IMR-90 (cell line): ENCODE measurements around the gene UBR4. TPM values are rescaled to one million over a fixed set of nuclear protein-coding genes. Genes with fewer than 3 reads are reported as not detected.

Experiments used
- ATAC-seq: fragments of 200-7000 bp; cut with Tn5 transposase; 2 replicates; pipeline ENCODE4 v1.9.1; 2020; ENCODE audit warnings: low read depth, mild to moderate bottlenecking, moderate library complexity
- BruUV-seq: library from RNA; stranded (reverse); fragments of 400-500 nt; replicated peaks from 2 replicates; lab custom pipeline; 2021; lab: Mats Ljungman, UMichigan
- CTCF ChIA-PET: fragments of 300-600 bp; formaldehyde crosslinking; extraction: SDS; loops from one replicate; lab custom pipeline; 2021; ENCODE audit warnings: antibody characterized with exemption; lab: Yijun Ruan, JAX
- POLR2A ChIA-PET: fragments of 300-600 bp; sonication (Branson Sonifier 250); formaldehyde crosslinking; loops from one replicate; lab custom pipeline; 2022; ENCODE audit warnings: antibody characterized with exemption; ENCODE audit not compliant: unreplicated experiment; lab: Charles Lee
- DNase-seq: peaks from one replicate; pipeline ENCODE4 v3.0.0; 2013
- H2AFZ ChIP-seq: replicated peaks from 2 replicates; pipeline ENCODE3; 2013; ENCODE audit warnings: low read length, mild to moderate bottlenecking; ENCODE audit not compliant: poor library complexity
- H2AK5ac ChIP-seq: 2 replicates; pipeline ENCODE4 v1.6.1; 2013; ENCODE audit warnings: low read depth, low read length, inconsistent platforms
- H2AK9ac ChIP-seq: replicated peaks from 2 replicates; pipeline ENCODE3; 2013; ENCODE audit warnings: mild to moderate bottlenecking, low read depth, low read length, moderate library complexity; ENCODE audit not compliant: poor library complexity
- H2BK120ac ChIP-seq: 2 replicates; pipeline ENCODE4 v1.6.1; 2013; ENCODE audit warnings: low read depth, low read length, inconsistent platforms
- H2BK15ac ChIP-seq: 3 replicates; pipeline ENCODE4 v1.6.1; 2013; ENCODE audit warnings: low read depth, low read length, inconsistent platforms
- H2BK20ac ChIP-seq: 2 replicates; pipeline ENCODE4 v1.6.1; 2013; ENCODE audit warnings: low read depth, mild to moderate bottlenecking, inconsistent platforms, low read length, moderate library complexity
- H2BK5ac ChIP-seq: 2 replicates; pipeline ENCODE4 v1.6.1; 2013; ENCODE audit warnings: mild to moderate bottlenecking, low read depth, low read length, inconsistent platforms; ENCODE audit not compliant: poor library complexity, severe bottlenecking
- H3K14ac ChIP-seq: replicated peaks from 2 replicates; pipeline ENCODE4 v1.6.1; 2013; ENCODE audit warnings: low read depth, low read length, inconsistent platforms
- H3K18ac ChIP-seq: 2 replicates; pipeline ENCODE4 v1.6.1; 2013; ENCODE audit warnings: low read depth, low read length, control low read depth
- H3K23ac ChIP-seq: 2 replicates; pipeline ENCODE4 v1.6.1; 2013; ENCODE audit warnings: low read depth, low read length, inconsistent platforms
- H3K27ac ChIP-seq: 2 replicates; pipeline ENCODE4 v1.5.1; 2013; ENCODE audit warnings: mild to moderate bottlenecking, control low read depth, low read length; ENCODE audit not compliant: insufficient read depth
- H3K27me3 ChIP-seq: 2 replicates; pipeline ENCODE4 v1.6.1; 2013; ENCODE audit warnings: low read length; ENCODE audit not compliant: control insufficient read depth, insufficient read depth
- H3K36me3 ChIP-seq: 2 replicates; pipeline ENCODE4 v1.6.1; 2013; ENCODE audit warnings: low read length, mixed read lengths; ENCODE audit not compliant: control insufficient read depth, insufficient read depth
- H3K4ac ChIP-seq: 2 replicates; pipeline ENCODE4 v1.6.1; 2013; ENCODE audit warnings: low read depth, low read length, inconsistent platforms
- H3K4me1 ChIP-seq: 2 replicates; pipeline ENCODE4 v1.6.1; 2013; ENCODE audit warnings: low read length, mixed read lengths; ENCODE audit not compliant: control insufficient read depth, insufficient read depth
- H3K4me2 ChIP-seq: 2 replicates; pipeline ENCODE4 v1.6.1; 2013; ENCODE audit warnings: low read depth, mild to moderate bottlenecking, control low read depth, low read length, moderate library complexity
- H3K4me3 ChIP-seq: 2 replicates; pipeline ENCODE4 v1.5.1; 2013; ENCODE audit warnings: low read depth, mild to moderate bottlenecking, control low read depth, low read length, moderate library complexity; ENCODE audit not compliant: insufficient read depth
- H3K56ac ChIP-seq: 2 replicates; pipeline ENCODE4 v1.6.1; 2013; ENCODE audit warnings: low read length, inconsistent platforms; ENCODE audit not compliant: insufficient read depth; ENCODE audit errors: extremely low read depth
- H3K79me1 ChIP-seq, 2 experiments: 2 replicates each; pipeline ENCODE4 v1.6.1; 2013; ENCODE audit warnings: low read length in 2 of 2, inconsistent platforms in 1 of 2, low read depth in 1 of 2
- H3K9ac ChIP-seq: 2 replicates; pipeline ENCODE4 v1.6.1; 2013; ENCODE audit warnings: low read depth, low read length, control low read depth
- H3K9me1 ChIP-seq: 2 replicates; pipeline ENCODE4 v1.6.1; 2013; ENCODE audit warnings: low read length, inconsistent platforms; ENCODE audit not compliant: insufficient read depth
- H3K9me3 ChIP-seq: 2 replicates; pipeline ENCODE4 v1.6.1; 2013; ENCODE audit warnings: low read length; ENCODE audit not compliant: control insufficient read depth, insufficient read depth
- H4K20me1 ChIP-seq: 2 replicates; pipeline ENCODE4 v1.6.1; 2013; ENCODE audit warnings: low read length, inconsistent platforms; ENCODE audit not compliant: insufficient read depth
- H4K5ac ChIP-seq: 2 replicates; pipeline ENCODE4 v1.6.1; 2013; ENCODE audit warnings: mild to moderate bottlenecking, low read depth, low read length, control low read depth
- H4K8ac ChIP-seq, 2 experiments: 2 replicates each; pipeline ENCODE4 v1.6.1; 2013; ENCODE audit warnings: low read depth in 2 of 2, low read length in 2 of 2, control low read depth in 1 of 2, inconsistent platforms in 1 of 2
- H4K91ac ChIP-seq: 2 replicates; pipeline ENCODE4 v1.6.1; 2013; ENCODE audit warnings: low read depth, low read length, inconsistent platforms; ENCODE audit not compliant: insufficient read depth
- FOS ChIP-seq: fragments of 150-350 bp; IDR thresholded peaks from 2 replicates; pipeline ENCODE4 v1.6.1; 2016; ENCODE audit warnings: low read depth, low read length
- MAZ ChIP-seq: IDR thresholded peaks from 2 replicates; pipeline ENCODE4 v1.6.1; 2012; ENCODE audit warnings: low read depth, mild to moderate bottlenecking, low read length, improper control_type of control experiment, moderate library complexity, borderline replicate concordance
- RAD21 ChIP-seq: IDR thresholded peaks from 2 replicates; pipeline ENCODE4 v1.6.1; 2012; ENCODE audit warnings: low read length, improper control_type of control experiment
- RCOR1 ChIP-seq: IDR thresholded peaks from 2 replicates; pipeline ENCODE4 v1.6.1; 2012; ENCODE audit warnings: mild to moderate bottlenecking, low read length, improper control_type of control experiment; ENCODE audit not compliant: insufficient replicate concordance
- RFX5 ChIP-seq: IDR thresholded peaks from 2 replicates; pipeline ENCODE4 v1.8.0; 2012; ENCODE audit warnings: low read depth, mild to moderate bottlenecking, low read length, moderate library complexity
- WGBS, 2 experiments: methylation state at CpG; one replicate each; pipeline versions ENCODE4 v1.1.5 to v1.1.7; 2013; ENCODE audit warnings: missing lambda C conversion rate in 2 of 2; ENCODE audit not compliant: insufficient read length in 1 of 2; ENCODE audit errors: extremely low coverage in 2 of 2; 5-methylcytosine and 5-hydroxymethylcytosine counted together
- dilution Hi-C: fragments of 300-500 bp; cut with HindIII; formaldehyde crosslinking; loops from one replicate; pipeline ENCODE4 v1.14.3; 2018; ENCODE audit warnings: low sequenced_read_pairs; ENCODE audit not compliant: unreplicated experiment
- in situ Hi-C: fragments of 300-500 bp; cut with MboI; formaldehyde crosslinking; loops from 3 replicates; pipeline ENCODE4 v1.14.3; 2019; ENCODE audit warnings: low sequenced_read_pairs, inconsistent platforms, mixed read lengths
- intact Hi-C: fragments of 100-400 bp; cut with micrococcal nuclease; formaldehyde crosslinking; loops from 2 replicates; pipeline ENCODE4 v1.10.0; 2022
- polyA plus RNA-seq, 3 experiments: library from polyadenylated mRNA; depleted of rRNA; stranded (reverse); fragments of >200 nt; gene quantifications; 2 replicates each; pipeline ENCODE4 v1.2.3, GENCODE V29; 2012; ENCODE audit warnings: low replicate concordance in 1 of 3
- total RNA-seq: library from RNA; depleted of rRNA; stranded (reverse); fragments of >200 nt; gene quantifications from 2 replicates; pipeline ENCODE4 v1.2.3, GENCODE V29; 2012
- TF ChIP-seq, protein P1 (sequence below): fragments of 150-350 bp; IDR thresholded peaks from 2 replicates; pipeline ENCODE4 v1.6.1; 2016; ENCODE audit warnings: low read depth, mild to moderate bottlenecking, low read length, moderate library complexity, borderline replicate concordance

The UBR4 gene
- total and polyA plus RNA-seq, 2 of the 4 experiments (the other 2 are of a cell fraction) = 87.8 to 121 TPM

DNA sequence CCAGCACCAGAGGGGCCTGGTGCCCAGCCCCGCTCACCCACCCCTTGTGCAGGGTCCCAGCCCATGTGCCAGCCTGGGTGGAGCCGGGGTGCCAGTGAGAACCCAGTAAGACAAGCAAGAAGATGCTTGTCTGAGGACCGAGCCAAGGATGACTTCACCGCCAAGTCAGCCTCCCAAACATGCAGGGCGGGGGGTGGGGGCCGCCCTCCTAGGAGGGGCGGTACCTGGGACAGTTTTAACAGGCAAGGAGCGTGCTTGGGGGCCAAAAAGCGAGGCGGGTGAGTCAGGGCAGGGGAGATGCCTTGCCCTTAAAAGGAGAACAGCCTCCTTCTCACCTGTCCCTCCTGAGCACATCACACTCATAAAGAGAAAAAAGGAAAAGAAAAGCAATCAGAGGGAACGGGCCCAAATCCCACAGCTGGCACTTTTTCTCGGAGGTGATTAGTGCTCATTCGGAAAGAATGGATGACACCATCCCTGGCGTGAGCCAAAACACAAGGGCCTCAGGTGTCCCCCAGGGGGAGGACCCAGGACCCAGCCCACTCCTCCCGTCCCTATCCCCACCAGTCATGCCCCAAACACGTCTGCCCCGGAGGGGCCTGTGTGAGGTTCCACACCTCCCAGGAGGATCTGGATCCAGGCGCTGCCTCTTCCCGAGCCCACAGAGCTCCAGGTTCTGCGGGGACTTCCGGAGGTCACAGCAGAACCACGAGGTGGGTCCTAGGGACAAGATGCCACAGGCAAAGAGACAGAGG, 176.0 kb downstream of the UBR4 start:
- H3K9me1 ChIP-seq = peaks cover 5% of the 10 kb centered on the region
- H3K27me3 ChIP-seq = peaks cover 32% of the 10 kb centered on the region
- H3K9me3 ChIP-seq = no peaks in the 10 kb centered on the region
- in situ Hi-C loops = no loop called here
- peak overlapping the region; percentile 93 for H2BK120ac ChIP-seq
- H4K91ac ChIP-seq = peak overlapping the region; percentile 67
- no peaks in the 10 kb centered on the region for H4K20me1 ChIP-seq
- no peaks in the 10 kb centered on the region for H3K36me3 ChIP-seq
- no peak overlapping the region for H3K4me2 ChIP-seq
- peak overlapping the region; percentile 10 to 71; a peak in 3 of 4 replicates for H4K8ac ChIP-seq
- no peak overlapping the region for H3K9ac ChIP-seq
- no peak overlapping the region for H3K4me3 ChIP-seq
- H2AK5ac ChIP-seq = peak overlapping the region; percentile 95
- H3K27ac ChIP-seq = no peak overlapping the region
- DNase-seq (peak; percentile 56), ATAC-seq (peak; percentile 70)
- BruUV-seq = no TSS peak
- H2AK9ac ChIP-seq = peak overlapping the region; percentile 81
- H3K56ac ChIP-seq = no peak overlapping the region
- H3K4ac ChIP-seq = peak overlapping the region; percentile 82
- intact Hi-C loops = no loop called here
- peak overlapping the region; percentile 70 for H3K14ac ChIP-seq
- H4K5ac ChIP-seq = no peak overlapping the region; the same call in 1 of the 2 replicates
- peak overlapping the region; percentile 88 for H2BK20ac ChIP-seq
- POLR2A ChIA-PET = no interaction called here
- TF ChIP-seq MAZ (peak; percentile 63; the same call in 1 of the 2 replicates), RFX5 (no peak), RAD21 (no peak), FOS (no peak), RCOR1 (no peak)
- TF ChIP-seq, protein P1, sequence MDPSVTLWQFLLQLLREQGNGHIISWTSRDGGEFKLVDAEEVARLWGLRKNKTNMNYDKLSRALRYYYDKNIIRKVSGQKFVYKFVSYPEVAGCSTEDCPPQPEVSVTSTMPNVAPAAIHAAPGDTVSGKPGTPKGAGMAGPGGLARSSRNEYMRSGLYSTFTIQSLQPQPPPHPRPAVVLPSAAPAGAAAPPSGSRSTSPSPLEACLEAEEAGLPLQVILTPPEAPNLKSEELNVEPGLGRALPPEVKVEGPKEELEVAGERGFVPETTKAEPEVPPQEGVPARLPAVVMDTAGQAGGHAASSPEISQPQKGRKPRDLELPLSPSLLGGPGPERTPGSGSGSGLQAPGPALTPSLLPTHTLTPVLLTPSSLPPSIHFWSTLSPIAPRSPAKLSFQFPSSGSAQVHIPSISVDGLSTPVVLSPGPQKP = no peak
- CTCF ChIA-PET = no interaction called here
- H2BK5ac ChIP-seq = no peak overlapping the region
- dilution Hi-C loops = no loop called here
- peak overlapping the region; percentile 74; the same call in 2 of the 3 replicates for H2BK15ac ChIP-seq
- no peaks in the 10 kb centered on the region for H3K79me1 ChIP-seq
- H2AFZ ChIP-seq = peak overlapping the region; percentile 72
- H3K18ac ChIP-seq = no peak overlapping the region
- H3K23ac ChIP-seq = no peak overlapping the region
- 95% methylated on average over 6 of the region's 22 CpGs; no CpG with 5 or more reads in 1 of the 2 experiments for WGBS, 2 experiments
- H3K4me1 ChIP-seq = peaks cover 2% of the 10 kb centered on the region; the same call in 1 of the 2 replicates
